H1 (cell line): Measurements from ENCODE around the gene KLHL36. TPM values are rescaled to one million over a fixed set of nuclear protein-coding genes. Genes with fewer than 3 reads are reported as not detected.

Experiments
- BCL11A ChIP-seq, 2 experiments: IDR thresholded peaks; one replicate each; pipeline ENCODE4 v1.6.1; 2011; ENCODE audit warnings: low read depth in 2 of 2, low read length in 2 of 2, mild to moderate bottlenecking in 2 of 2
- BRCA1 ChIP-seq: IDR thresholded peaks from 2 replicates; pipeline ENCODE4 v1.6.1; 2012; ENCODE audit warnings: low read depth, low read length, improper control_type of control experiment
- CBX5 ChIP-seq: fragments of 300-800, 300-1000 bp; sonication (generic); IDR thresholded peaks from 2 replicates; pipeline ENCODE4 v1.7.1; 2016; ENCODE audit warnings: antibody characterized with exemption, low read length, low read depth
- CBX8 ChIP-seq: fragments of 300-800, 300-1000 bp; sonication (generic); IDR thresholded peaks from 2 replicates; pipeline ENCODE4 v1.7.1; 2016; ENCODE audit warnings: low read depth, low read length, borderline replicate concordance
- CEBPB ChIP-seq: IDR thresholded peaks from 2 replicates; pipeline ENCODE4 v1.6.1; 2012; ENCODE audit warnings: low read depth, low read length
- CHD1 ChIP-seq: IDR thresholded peaks from 2 replicates; pipeline ENCODE4 v1.6.1; 2012; ENCODE audit warnings: low read depth, low read length, improper control_type of control experiment
- CREB1 ChIP-seq: IDR thresholded peaks from 2 replicates; pipeline ENCODE4 v1.6.1; 2012; ENCODE audit warnings: inconsistent platforms
- EZH2 ChIP-seq: fragments of 200-600 bp; sonication (generic); IDR thresholded peaks from 2 replicates; pipeline ENCODE4 v1.7.1; 2012; ENCODE audit warnings: low read depth, mild to moderate bottlenecking, moderate library complexity, low read length, inconsistent platforms; ENCODE audit not compliant: severe bottlenecking
- GABPA ChIP-seq: IDR thresholded peaks from 2 replicates; pipeline ENCODE4 v1.6.1; 2011; ENCODE audit warnings: mild to moderate bottlenecking, low read length, moderate library complexity, borderline replicate concordance; ENCODE audit not compliant: insufficient read depth
- JUN ChIP-seq: IDR thresholded peaks from 2 replicates; pipeline ENCODE4 v1.6.1; 2011; ENCODE audit warnings: low read depth, mild to moderate bottlenecking, improper control_type of control experiment, low read length
- KDM1A ChIP-seq: fragments of 200-600, 300-600 bp; sonication (generic); IDR thresholded peaks from 2 replicates; pipeline ENCODE4 v1.7.1; 2016; ENCODE audit warnings: mild to moderate bottlenecking, low read length, borderline replicate concordance
- NANOG ChIP-seq: IDR thresholded peaks from 2 replicates; pipeline ENCODE4 v1.6.1; 2011; ENCODE audit warnings: low read length, low read depth, mild to moderate bottlenecking, inconsistent platforms; ENCODE audit not compliant: insufficient read depth, poor library complexity, severe bottlenecking
- PHF8 ChIP-seq: fragments of 200-600 bp; sonication (generic); conservative IDR thresholded peaks from 2 replicates; pipeline ENCODE4 v1.7.1; 2012; ENCODE audit warnings: low read depth, mild to moderate bottlenecking, inconsistent platforms, low read length, moderate library complexity
- POLR2AphosphoS5 ChIP-seq: IDR thresholded peaks from 2 replicates; pipeline ENCODE4 v1.6.1; 2011; ENCODE audit warnings: low read depth, low read length
- POU5F1 ChIP-seq: IDR thresholded peaks from 2 replicates; pipeline ENCODE4 v1.6.1; 2011; ENCODE audit warnings: low read depth, mild to moderate bottlenecking, low read length, moderate library complexity
- SIN3A ChIP-seq, 2 experiments: IDR thresholded peaks in 1 of 2; conservative IDR thresholded peaks in 1 of 2; 2 replicates each; pipeline ENCODE4 v1.6.1; 2011 to 2012; ENCODE audit warnings: low read length in 2 of 2, improper control_type of control experiment in 1 of 2, low read depth in 1 of 2, mild to moderate bottlenecking in 1 of 2
- SIX5 ChIP-seq: IDR thresholded peaks from 2 replicates; pipeline ENCODE4 v1.6.1; 2011; ENCODE audit warnings: mild to moderate bottlenecking, low read depth, low read length
- TAF7 ChIP-seq: optimal IDR thresholded peaks from 2 replicates; pipeline ENCODE3; 2011; ENCODE audit warnings: low read depth, mild to moderate bottlenecking, inconsistent platforms, low read length, moderate library complexity, borderline replicate concordance
- polyA plus RNA-seq, 7 experiments: library from polyadenylated mRNA; depleted of rRNA in 3 of 7; stranded (reverse) in 5 of 7; unstranded in 2 of 7; fragments of >200 nt in 5 of 7; fragments of 200-250 nt in 2 of 7; gene quantifications; 1 replicate in 5 of 7; 2 replicates in 1 of 7; 4 replicates in 1 of 7; pipeline versions ENCODE4 v1.2.1 to v1.2.3, GENCODE V29; 2011 to 2013; ENCODE audit warnings: missing spikeins in 2 of 7, mixed read lengths in 2 of 7
- total RNA-seq: library from RNA; stranded (reverse); fragmentation: NEBNext Ultra II Directional; extraction: Animal tissue kit (Norgen Biotek cat#: 25700); gene quantifications from 2 replicates; pipeline ENCODE4 v1.2.1, GENCODE V29; 2021
- TF ChIP-seq, protein P1 (sequence below): IDR thresholded peaks from 2 replicates; pipeline ENCODE4 v1.6.1; 2012; ENCODE audit warnings: inconsistent platforms
- TF ChIP-seq, protein P2 (sequence below), 3 experiments: IDR thresholded peaks; 1 replicate in 2 of 3; 2 replicates in 1 of 3; pipeline versions ENCODE4 v1.5.1 to v1.6.1; 2011; ENCODE audit warnings: low read length in 3 of 3, mild to moderate bottlenecking in 3 of 3, inconsistent platforms in 2 of 3, low read depth in 1 of 3, moderate library complexity in 1 of 3; ENCODE audit not compliant: insufficient read depth in 1 of 3; ENCODE audit errors: control extremely low read depth in 1 of 3
- TF ChIP-seq, protein P3 (sequence below): IDR thresholded peaks from 2 replicates; pipeline ENCODE4 v1.6.1; 2012; ENCODE audit warnings: inconsistent platforms

Gene KLHL36
- total and polyA plus RNA-seq, 2 of the 8 experiments (the other 6 are each of a cell fraction or from before 2014, with no cell fraction given): 22.9 to 33.6 TPM

DNA sequence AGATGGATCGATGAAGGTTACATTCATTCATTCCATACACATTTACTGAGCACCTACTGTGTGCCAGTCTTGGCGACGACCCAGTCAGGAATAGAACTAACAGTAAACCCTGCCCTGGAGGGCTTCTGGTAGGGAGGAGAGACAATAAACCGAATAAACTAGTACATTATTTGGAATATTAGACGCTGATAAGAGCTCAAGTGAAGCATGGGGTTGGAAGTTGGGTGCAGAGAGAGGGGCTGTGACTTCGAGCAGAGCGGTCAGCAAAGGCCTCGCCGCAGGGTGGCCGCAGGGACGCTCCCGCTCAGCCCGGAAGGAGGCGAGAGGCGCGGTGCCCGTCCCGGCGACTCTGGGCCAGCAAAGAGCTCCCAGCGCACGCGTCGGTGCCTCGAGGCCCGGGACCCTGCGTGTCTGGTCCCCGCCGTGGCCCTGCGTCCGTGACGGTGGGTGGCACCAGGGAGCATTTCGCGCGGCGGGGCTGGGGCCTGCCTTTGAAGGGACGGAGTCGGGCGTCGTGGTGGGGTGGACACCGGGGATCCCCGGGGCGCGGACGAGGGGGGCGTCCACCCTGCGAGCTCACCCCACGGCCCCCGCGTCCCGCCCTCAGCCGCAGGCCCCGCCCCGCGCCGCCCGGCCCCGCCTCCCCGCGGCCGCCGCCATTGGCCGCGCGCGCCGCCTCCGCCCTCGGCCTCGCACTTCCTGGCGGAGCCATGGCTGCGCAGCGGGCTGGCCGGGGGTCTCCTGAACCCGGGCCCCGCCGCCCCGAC lies at the start of gene KLHL36 (continued):
- TF ChIP-seq, protein P1, sequence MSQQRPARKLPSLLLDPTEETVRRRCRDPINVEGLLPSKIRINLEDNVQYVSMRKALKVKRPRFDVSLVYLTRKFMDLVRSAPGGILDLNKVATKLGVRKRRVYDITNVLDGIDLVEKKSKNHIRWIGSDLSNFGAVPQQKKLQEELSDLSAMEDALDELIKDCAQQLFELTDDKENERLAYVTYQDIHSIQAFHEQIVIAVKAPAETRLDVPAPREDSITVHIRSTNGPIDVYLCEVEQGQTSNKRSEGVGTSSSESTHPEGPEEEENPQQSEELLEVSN: peak; percentile 74
- TF ChIP-seq CEBPB (no peak), JUN (no peak), SIX5 (no peak), NANOG (no peak), POU5F1 (no peak), PHF8 (0 out of 2 replicates have a peak, but pooled peaks have one; percentile 31), CREB1 (no peak), SIN3A (conservative IDR thresholded peaks at IDR 0.05 in 1 of 2, IDR thresholded peaks at IDR 0.05 in 1 of 2; ENCODE audit: low read depth in 1 of 2, low read length in 2 of 2) (peak in 1 of 2 experiments; percentile 75; a peak in 2 of 4 replicates), BRCA1 (no peak), KDM1A (no peak), TAF7 (no peak), EZH2 (no peak), CBX8 (no peak), POLR2AphosphoS5 (no peak), GABPA (no peak), CBX5 (no peak), BCL11A (IDR thresholded peaks at IDR 0.05; ENCODE audit: low read depth in 2 of 2, low read length in 2 of 2) (no peak), CHD1 (no peak)
- TF ChIP-seq, protein P2, sequence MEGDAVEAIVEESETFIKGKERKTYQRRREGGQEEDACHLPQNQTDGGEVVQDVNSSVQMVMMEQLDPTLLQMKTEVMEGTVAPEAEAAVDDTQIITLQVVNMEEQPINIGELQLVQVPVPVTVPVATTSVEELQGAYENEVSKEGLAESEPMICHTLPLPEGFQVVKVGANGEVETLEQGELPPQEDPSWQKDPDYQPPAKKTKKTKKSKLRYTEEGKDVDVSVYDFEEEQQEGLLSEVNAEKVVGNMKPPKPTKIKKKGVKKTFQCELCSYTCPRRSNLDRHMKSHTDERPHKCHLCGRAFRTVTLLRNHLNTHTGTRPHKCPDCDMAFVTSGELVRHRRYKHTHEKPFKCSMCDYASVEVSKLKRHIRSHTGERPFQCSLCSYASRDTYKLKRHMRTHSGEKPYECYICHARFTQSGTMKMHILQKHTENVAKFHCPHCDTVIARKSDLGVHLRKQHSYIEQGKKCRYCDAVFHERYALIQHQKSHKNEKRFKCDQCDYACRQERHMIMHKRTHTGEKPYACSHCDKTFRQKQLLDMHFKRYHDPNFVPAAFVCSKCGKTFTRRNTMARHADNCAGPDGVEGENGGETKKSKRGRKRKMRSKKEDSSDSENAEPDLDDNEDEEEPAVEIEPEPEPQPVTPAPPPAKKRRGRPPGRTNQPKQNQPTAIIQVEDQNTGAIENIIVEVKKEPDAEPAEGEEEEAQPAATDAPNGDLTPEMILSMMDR (IDR thresholded peaks at IDR 0.05; ENCODE audit: control extremely low read depth in 1 of 3, insufficient read depth in 1 of 3, low read depth in 1 of 3, low read length in 3 of 3): no peak
- TF ChIP-seq, protein P3, sequence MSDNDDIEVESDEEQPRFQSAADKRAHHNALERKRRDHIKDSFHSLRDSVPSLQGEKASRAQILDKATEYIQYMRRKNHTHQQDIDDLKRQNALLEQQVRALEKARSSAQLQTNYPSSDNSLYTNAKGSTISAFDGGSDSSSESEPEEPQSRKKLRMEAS: peak; percentile 45
